Fibroblast of the aortic adventitia (primary cell): ENCODE results near the gene RPL7A. TPM values are rescaled to one million over a fixed set of nuclear protein-coding genes. Genes with fewer than 3 reads are reported as not detected.
A peak's percentile ranks its signal among the peaks of the same experiment; 100 is the strongest.

Experiments used
- DNase-seq: peaks from one replicate; pipeline ENCODE4 v3.0.0-alpha.2; 2010; ENCODE audit warnings: low read depth
- H3K4me3 ChIP-seq: 2 replicates; pipeline ENCODE4 v1.5.1; 2011; ENCODE audit warnings: low read depth, mild to moderate bottlenecking, control low read depth, low read length, moderate library complexity
- CTCF ChIP-seq: IDR thresholded peaks from 2 replicates; pipeline ENCODE4 v1.5.1; 2011; ENCODE audit warnings: mild to moderate bottlenecking, low read length, control low read depth, inconsistent platforms; ENCODE audit not compliant: insufficient read depth
- total RNA-seq: library from RNA; depleted of rRNA; stranded (reverse); fragments of >200 nt; gene quantifications from 2 replicates; pipeline ENCODE4 v1.2.3, GENCODE V29; 2012; ENCODE audit warnings: low replicate concordance

Gene RPL7A
- total RNA-seq, 1 donor = 2,411 TPM

- DNase-seq = no peak
- H3K4me3 ChIP-seq = peak overlapping the region; percentile 97
- no peak for TF ChIP-seq CTCF
Measured at GRCh38 chr9:133348718-133349573, 928 bp downstream of the RPL7A start.

- H3K4me3 ChIP-seq = no peak overlapping the region
- no peak for DNase-seq
- no peak for TF ChIP-seq CTCF
Measured at GRCh38 chr9:133349965-133350616, 2.1 kb downstream of the RPL7A start.

GRCh38 chr9:133351526-133351907 lies 3.5 kb downstream of the RPL7A start:
- no peak overlapping the region for H3K4me3 ChIP-seq
- DNase-seq = peak; percentile 39
- no peak for TF ChIP-seq CTCF

- TF ChIP-seq CTCF = peak; percentile 64
- H3K4me3 ChIP-seq = no peak overlapping the region
- DNase-seq = peak; percentile 56
Measured at GRCh38 chr9:133351908-133352634, 4.1 kb downstream of the RPL7A start.

- TF ChIP-seq CTCF = no peak
- H3K4me3 ChIP-seq = no peak overlapping the region
- no peak for DNase-seq
Measured at GRCh38 chr9:133352635-133353340, 4.8 kb downstream of the RPL7A start.

- no peak for DNase-seq
- no peak overlapping the region for H3K4me3 ChIP-seq
- no peak for TF ChIP-seq CTCF
Measured at GRCh38 chr9:133353548-133353947, 5.5 kb downstream of the RPL7A start.
